ENCODE measurements around the gene ZNF514. TPM values are rescaled to one million over a fixed set of nuclear protein-coding genes. Genes with fewer than 3 reads are reported as not detected.

ZNF514 gene
- total RNA-seq, 6 experiments from 2014 or later = 2.0 to 8.1 (median 5.4) TPM

DNA sequence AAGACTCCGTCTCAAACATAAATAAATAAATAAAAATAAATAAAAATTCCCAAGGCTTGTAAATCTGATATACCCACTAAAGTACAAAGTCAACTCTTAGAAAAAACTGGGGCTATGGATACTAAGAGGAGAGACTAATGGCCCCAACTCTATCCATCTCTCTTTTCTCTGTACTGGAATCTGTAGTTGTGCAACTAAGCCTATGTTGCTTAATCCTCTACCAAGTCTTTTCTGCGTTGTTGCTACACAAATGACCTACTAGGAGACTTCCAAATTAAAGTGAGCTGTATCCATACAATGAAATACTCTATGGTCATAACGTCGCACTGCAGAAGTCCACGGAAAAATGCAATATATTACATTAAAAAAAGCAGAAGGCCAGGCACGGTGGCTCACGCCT is 46.2 kb downstream of the ZNF514 start:
- Histone ChIP-seq H3K4me3 (no peak overlapping the region), H3K4me1 (no peaks in the 10 kb centered on the region), H3K9me3 (no peaks in the 10 kb centered on the region), H3K27ac (no peak overlapping the region), H3K27me3 (no peaks in the 10 kb centered on the region), H3K36me3 (peaks cover 3 to 61% (median 35%) of the 10 kb centered on the region in 4 donors)
- TF ChIP-seq, protein P1, sequence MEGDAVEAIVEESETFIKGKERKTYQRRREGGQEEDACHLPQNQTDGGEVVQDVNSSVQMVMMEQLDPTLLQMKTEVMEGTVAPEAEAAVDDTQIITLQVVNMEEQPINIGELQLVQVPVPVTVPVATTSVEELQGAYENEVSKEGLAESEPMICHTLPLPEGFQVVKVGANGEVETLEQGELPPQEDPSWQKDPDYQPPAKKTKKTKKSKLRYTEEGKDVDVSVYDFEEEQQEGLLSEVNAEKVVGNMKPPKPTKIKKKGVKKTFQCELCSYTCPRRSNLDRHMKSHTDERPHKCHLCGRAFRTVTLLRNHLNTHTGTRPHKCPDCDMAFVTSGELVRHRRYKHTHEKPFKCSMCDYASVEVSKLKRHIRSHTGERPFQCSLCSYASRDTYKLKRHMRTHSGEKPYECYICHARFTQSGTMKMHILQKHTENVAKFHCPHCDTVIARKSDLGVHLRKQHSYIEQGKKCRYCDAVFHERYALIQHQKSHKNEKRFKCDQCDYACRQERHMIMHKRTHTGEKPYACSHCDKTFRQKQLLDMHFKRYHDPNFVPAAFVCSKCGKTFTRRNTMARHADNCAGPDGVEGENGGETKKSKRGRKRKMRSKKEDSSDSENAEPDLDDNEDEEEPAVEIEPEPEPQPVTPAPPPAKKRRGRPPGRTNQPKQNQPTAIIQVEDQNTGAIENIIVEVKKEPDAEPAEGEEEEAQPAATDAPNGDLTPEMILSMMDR (IDR thresholded peaks at IDR 0.05) = no peak
- no peak for TF ChIP-seq POLR2A (IDR thresholded peaks at IDR 0.05)
- no peak for ATAC-seq
- intact Hi-C loops (cut with DNase I) = no loop called here
- 72% methylated on average over 7 of the region's 7 CpGs for WGBS (ENCODE audit: insufficient coverage, low coverage, low lambda C conversion rate, missing lambda C conversion rate)
- DNase-seq = no peak

DNA sequence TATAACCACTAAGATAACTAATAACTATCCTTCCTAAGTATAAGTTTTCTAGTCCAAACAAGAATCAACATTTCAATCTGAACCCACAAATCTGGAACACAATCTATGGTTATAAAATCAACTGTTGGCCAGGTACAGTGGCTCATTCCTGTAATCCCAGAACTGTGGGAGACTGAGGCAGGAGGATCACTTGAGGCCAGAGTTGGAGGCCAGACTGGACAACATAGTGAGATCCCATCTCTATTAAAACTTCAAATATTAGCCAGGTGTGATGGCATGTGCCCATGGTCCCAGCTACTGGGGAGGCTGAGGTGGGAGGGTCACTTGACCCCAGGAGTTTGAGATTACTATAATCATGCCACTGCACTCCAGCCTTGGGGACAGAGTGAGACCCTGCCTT is 49.3 kb downstream of the ZNF514 start:
- no peak for DNase-seq
- Histone ChIP-seq H3K27ac (no peak overlapping the region), H3K27me3 (no peaks in the 10 kb centered on the region), H3K36me3 (peaks cover 8 to 92% (median 55%) of the 10 kb centered on the region in 4 donors), H3K4me1 (no peaks in the 10 kb centered on the region), H3K9me3 (no peaks in the 10 kb centered on the region), H3K4me3 (no peak overlapping the region)
- TF ChIP-seq, protein P1 (IDR thresholded peaks at IDR 0.05) = no peak
- no peak for TF ChIP-seq POLR2A (IDR thresholded peaks at IDR 0.05)
- ATAC-seq = no peak
- intact Hi-C loops (cut with DNase I) = no loop called here

DNA sequence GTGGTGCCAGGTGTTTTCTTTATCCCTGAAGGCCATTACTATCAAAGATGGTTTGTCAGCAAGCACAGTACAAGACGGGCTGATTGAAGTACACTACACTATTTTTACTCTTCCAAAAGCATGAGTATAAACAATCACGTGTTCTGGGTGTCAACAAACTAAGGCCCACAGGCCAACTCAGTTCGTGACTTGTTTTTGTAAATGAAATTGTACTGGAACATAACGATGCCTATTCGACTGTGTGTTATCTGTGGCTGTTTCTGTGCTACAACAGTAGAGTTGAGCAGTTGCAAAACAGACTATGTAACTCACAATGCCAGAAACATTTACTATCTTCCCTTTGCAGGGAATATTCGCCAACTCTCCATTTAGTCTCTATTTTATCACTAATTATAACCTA is 50.4 kb downstream of the ZNF514 start:
- ATAC-seq (peak; percentile 12 to 47 (median 30)), DNase-seq (no peak)
- Histone ChIP-seq H3K27ac (no peak overlapping the region), H3K9me3 (no peaks in the 10 kb centered on the region), H3K36me3 (peaks cover 8 to 95% (median 54%) of the 10 kb centered on the region in 4 donors), H3K27me3 (no peaks in the 10 kb centered on the region), H3K4me3 (no peak overlapping the region), H3K4me1 (no peaks in the 10 kb centered on the region)
- TF ChIP-seq POLR2A (IDR thresholded peaks at IDR 0.05) = no peak
- 53% methylated on average over 6 of the region's 6 CpGs for whole genome bisulfite sequencing (ENCODE audit: insufficient coverage, low coverage, low lambda C conversion rate, missing lambda C conversion rate)
- intact Hi-C loops (cut with DNase I) = no loop called here

DNA sequence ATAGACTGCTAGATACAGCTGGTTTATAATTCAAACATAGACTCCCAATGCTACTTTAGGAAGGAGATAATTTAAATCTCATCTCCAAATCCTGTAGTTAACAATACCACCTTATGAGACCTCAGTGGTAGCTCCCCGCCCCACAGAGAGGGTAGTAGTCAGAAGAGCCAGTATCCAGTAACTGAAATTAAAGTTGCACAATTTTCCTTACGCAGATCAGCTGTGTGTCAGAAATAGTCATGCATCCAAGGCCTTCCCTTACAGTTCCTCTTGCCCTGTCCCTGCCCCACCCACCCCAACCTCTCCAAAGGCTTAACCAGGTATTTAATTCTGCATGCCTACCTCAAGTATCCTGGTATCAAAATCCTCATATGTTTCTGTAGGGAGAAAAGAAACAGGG is 53.6 kb downstream of the ZNF514 start:
- WGBS (ENCODE audit: insufficient coverage, low coverage, low lambda C conversion rate, missing lambda C conversion rate) = 70% methylated on average over 2 of the region's 2 CpGs
- H3K27me3 ChIP-seq = no peaks in the 10 kb centered on the region
- intact Hi-C loops (cut with DNase I) = no loop called here
- DNase-seq (no peak), ATAC-seq (no peak)
- TF ChIP-seq, protein P1 (IDR thresholded peaks at IDR 0.05) = no peak
- TF ChIP-seq POLR2A (IDR thresholded peaks at IDR 0.05) = no peak
- H3K4me1 ChIP-seq = no peaks in the 10 kb centered on the region
- H3K27ac ChIP-seq = no peak overlapping the region
- peaks cover 8 to 99% (median 55%) of the 10 kb centered on the region in 4 donors for H3K36me3 ChIP-seq
- no peak overlapping the region for H3K4me3 ChIP-seq
- H3K9me3 ChIP-seq = no peaks in the 10 kb centered on the region

DNA sequence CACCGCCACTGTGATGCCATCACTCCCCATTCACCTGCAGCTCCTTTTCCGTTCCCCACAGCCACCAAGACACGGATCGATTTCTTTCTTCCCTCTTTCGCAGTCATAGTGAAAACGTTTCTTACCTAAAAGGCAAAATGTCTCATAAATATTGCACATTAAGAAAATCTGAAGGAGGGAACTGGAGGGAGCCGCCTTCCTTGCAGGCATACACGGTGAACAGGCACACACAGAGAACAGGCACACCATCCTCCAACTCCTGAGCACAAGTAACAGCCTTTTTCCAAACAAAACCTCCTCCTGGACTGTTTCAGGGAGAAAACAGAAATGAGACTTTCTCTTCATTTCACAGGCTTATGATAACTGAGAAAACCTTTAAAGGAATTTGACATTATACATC is 55.0 kb downstream of the ZNF514 start:
- Histone ChIP-seq H3K27me3 (no peaks in the 10 kb centered on the region), H3K36me3 (peaks cover 8 to 100% (median 63%) of the 10 kb centered on the region in 4 donors), H3K9me3 (no peaks in the 10 kb centered on the region), H3K27ac (no peak overlapping the region), H3K4me1 (no peaks in the 10 kb centered on the region), H3K4me3 (no peak overlapping the region)
- intact Hi-C loops (cut with DNase I) = no loop called here
- WGBS (ENCODE audit: insufficient coverage, low coverage, low lambda C conversion rate, missing lambda C conversion rate) = 89% methylated on average over 8 of the region's 8 CpGs
- DNase-seq (no peak), ATAC-seq (no peak)
- TF ChIP-seq, protein P1 (IDR thresholded peaks at IDR 0.05) = no peak
- no peak for TF ChIP-seq POLR2A (IDR thresholded peaks at IDR 0.05)

All from right lobe of liver (tissue), 6 donors.